HL-60 (cell line): ENCODE data around the gene SRRM3.
"Not testable (repeated sequence)": the region's sequence is repeated elsewhere in the genome, so short reads cannot be mapped to it uniquely, and the experiment has no call there.

Experiments
- DNase-seq, 2 experiments: peaks; one replicate each; pipeline ENCODE4 v3.0.0-alpha.2; 2010 to 2020; ENCODE audit warnings: low read depth in 1 of 2, low spot score in 1 of 2
- H3K27ac ChIP-seq: fragments of 250-450 bp; sonication (Bioruptor Pico); replicated peaks from 2 replicates; pipeline ENCODE4 v1.5.1; 2020; ENCODE audit warnings: mild to moderate bottlenecking, moderate library complexity
- H3K27me3 ChIP-seq: fragments of 250-450 bp; sonication (Bioruptor Pico); 2 replicates; pipeline ENCODE4 v1.5.1; 2021; ENCODE audit warnings: mild to moderate bottlenecking, moderate library complexity; ENCODE audit not compliant: insufficient read depth, poor library complexity, severe bottlenecking
- H3K4me3 ChIP-seq: replicated peaks from 2 replicates; pipeline ENCODE4 v1.5.1; 2011; ENCODE audit warnings: mild to moderate bottlenecking, control low read depth, low read length; ENCODE audit not compliant: insufficient read depth
- CTCF ChIP-seq: IDR thresholded peaks from one replicate; pipeline ENCODE4 v1.5.1; 2011; ENCODE audit warnings: low read length, control low read depth, inconsistent platforms; ENCODE audit not compliant: insufficient read depth
- GABPA ChIP-seq: IDR thresholded peaks from 2 replicates; pipeline ENCODE4 v1.6.1; 2012; ENCODE audit warnings: low read depth
- POLR2AphosphoS5 ChIP-seq: IDR thresholded peaks from 2 replicates; pipeline ENCODE4 v1.6.1; 2012; ENCODE audit warnings: low read depth
- REST ChIP-seq: IDR thresholded peaks from 2 replicates; pipeline ENCODE4 v1.6.1; 2012; ENCODE audit warnings: low read depth; ENCODE audit not compliant: insufficient replicate concordance
- SPI1 ChIP-seq: IDR thresholded peaks from 2 replicates; pipeline ENCODE4 v1.6.1; 2012; ENCODE audit warnings: low read depth, mild to moderate bottlenecking, borderline replicate concordance

Gene SRRM3

GRCh38 chr7:76291351-76292212, 89.9 kb downstream of the SRRM3 start:
- no peak for TF ChIP-seq SPI1
- peak; percentile 96 for TF ChIP-seq CTCF
- TF ChIP-seq GABPA: no peak
- TF ChIP-seq REST: no peak
- DNase-seq: peak; percentile 89 to 92
- peak overlapping the region; percentile 54 for H3K27ac ChIP-seq
- peak overlapping the region; percentile 38 for H3K4me3 ChIP-seq
- no peaks in the 10 kb centered on the region for H3K27me3 ChIP-seq

- DNase-seq: peak in 1 of 2 experiments; percentile 41
- TF ChIP-seq CTCF: no peak
- TF ChIP-seq SPI1: no peak
- TF ChIP-seq REST: no peak
- no peak for TF ChIP-seq GABPA
- no peak for TF ChIP-seq POLR2AphosphoS5
- Histone ChIP-seq H3K27me3 (no peaks in the 10 kb centered on the region), H3K27ac (peak overlapping the region; percentile 54), H3K4me3 (peak overlapping the region; percentile 38)
Measured at GRCh38 chr7:76292213-76292573, 90.5 kb downstream of the SRRM3 start.

GRCh38 chr7:76292911-76293310, 91.2 kb downstream of the SRRM3 start:
- not testable (repeated sequence) for H3K27me3 ChIP-seq, H3K4me3 ChIP-seq, H3K27ac ChIP-seq, DNase-seq

- no peak overlapping the region for H3K27ac ChIP-seq
- no peak for DNase-seq
- no peaks in the 10 kb centered on the region for H3K27me3 ChIP-seq
- H3K4me3 ChIP-seq: no peak overlapping the region
- TF ChIP-seq POLR2AphosphoS5: no peak
- no peak for TF ChIP-seq GABPA
- TF ChIP-seq SPI1: no peak
- no peak for TF ChIP-seq CTCF
- no peak for TF ChIP-seq REST
Measured at GRCh38 chr7:76293407-76293901, 91.8 kb downstream of the SRRM3 start.
